NCI-H2029 treated with DMSO at 0.1 percent for 48 hours (cell line): ENCODE results near the gene C16orf92.

Source experiments
- DNase-seq: peaks from one replicate; lab custom pipeline; 2025; lab: John Stamatoyannopoulos, UW

Gene C16orf92

DNA sequence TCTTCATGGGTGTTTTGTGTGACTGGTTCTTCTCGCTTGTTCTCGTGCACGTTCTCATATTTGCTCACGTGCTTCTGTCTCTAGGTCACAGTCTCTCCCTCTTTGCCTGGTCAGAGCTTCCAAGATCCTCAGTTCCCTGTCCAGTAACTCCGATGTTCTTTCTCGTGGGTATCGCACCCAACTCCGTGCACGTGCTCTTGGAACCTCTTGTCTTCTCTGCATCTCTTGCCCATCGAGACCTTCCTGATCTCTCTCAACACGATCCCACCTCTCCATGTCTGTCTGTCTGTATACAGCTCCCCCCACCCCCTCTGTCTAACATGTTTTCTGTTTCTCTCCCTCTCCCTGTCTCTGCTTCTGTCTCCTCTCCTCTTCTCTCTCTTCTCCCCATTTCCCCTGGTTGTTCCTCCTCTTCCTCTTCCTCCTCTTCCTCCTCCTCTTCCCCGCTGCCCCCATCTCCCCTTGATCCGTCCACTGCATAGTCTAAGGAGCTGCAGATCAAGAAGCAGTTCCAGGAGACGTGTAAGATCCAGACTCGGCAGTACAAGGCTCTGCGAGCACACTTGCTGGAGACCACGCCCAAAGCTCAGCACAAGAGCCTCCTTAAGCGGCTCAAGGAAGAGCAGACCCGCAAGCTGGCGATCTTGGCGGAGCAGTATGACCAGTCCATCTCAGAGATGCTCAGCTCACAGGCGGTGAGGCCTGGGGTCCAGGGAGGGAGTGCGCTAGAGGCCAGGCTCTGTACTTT is 33.7 kb upstream of the C16orf92 start:
- DNase-seq = no peak

DNA sequence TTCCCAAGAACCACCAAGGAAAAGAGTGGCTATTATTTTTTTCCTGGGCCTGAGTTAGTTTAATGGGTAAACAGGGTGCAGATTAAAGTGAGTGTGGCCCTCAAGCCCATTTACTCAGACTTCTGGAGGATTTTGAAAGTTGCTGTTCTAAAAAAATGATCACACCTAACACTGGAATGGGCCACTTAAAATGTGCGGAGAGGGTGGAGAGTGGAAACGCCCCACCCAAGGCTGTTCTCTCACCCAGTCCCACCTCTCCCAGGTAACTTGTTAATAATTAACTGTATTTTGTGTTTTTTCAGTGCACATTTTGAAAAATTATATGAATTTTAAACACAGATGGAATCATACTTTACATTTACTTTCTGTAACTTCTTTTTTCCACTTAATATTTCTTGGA is 33.0 kb upstream of the C16orf92 start:
- no peak for DNase-seq

DNA sequence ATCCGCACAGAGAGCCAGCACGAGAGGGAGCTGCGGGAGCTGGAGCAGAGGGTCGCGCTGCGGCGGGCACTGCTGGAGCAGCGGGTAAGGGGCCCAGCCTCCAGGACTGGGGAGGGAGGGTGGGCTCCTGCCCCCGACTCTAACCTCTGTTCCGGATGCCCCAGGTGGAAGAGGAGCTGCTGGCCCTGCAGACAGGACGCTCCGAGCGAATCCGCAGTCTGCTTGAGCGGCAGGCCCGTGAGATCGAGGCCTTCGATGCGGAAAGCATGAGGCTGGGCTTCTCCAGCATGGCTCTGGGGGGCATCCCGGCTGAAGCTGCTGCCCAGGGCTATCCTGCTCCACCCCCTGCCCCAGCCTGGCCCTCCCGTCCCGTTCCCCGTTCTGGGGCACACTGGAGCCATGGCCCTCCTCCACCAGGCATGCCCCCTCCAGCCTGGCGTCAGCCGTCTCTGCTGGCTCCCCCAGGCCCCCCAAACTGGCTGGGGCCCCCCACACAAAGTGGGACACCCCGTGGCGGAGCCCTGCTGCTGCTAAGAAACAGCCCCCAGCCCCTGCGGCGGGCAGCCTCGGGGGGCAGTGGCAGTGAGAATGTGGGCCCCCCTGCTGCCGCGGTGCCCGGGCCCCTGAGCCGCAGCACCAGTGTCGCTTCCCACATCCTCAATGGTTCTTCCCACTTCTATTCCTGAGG is 32.0 kb upstream of the C16orf92 start:
- DNase-seq = no peak

- DNase-seq = no peak
Measured at GRCh38 chr16:29991571-29991904, 31.5 kb upstream of the C16orf92 start.

- DNase-seq = no peak
Measured at GRCh38 chr16:29992344-29992967, 30.5 kb upstream of the C16orf92 start.

- no peak for DNase-seq
Measured at GRCh38 chr16:29993191-29993902, 29.7 kb upstream of the C16orf92 start.

GRCh38 chr16:29993903-29994599 is 28.9 kb upstream of the C16orf92 start:
- no peak for DNase-seq

GRCh38 chr16:29994600-29995323 is 28.2 kb upstream of the C16orf92 start:
- DNase-seq = no peak

- peak; percentile 51 for DNase-seq
Measured at GRCh38 chr16:29995324-29995910, 27.6 kb upstream of the C16orf92 start, which contains the start of gene HIRIP3. Gene HIRIP3 (minus strand): TSS chr16:29995617. CDS start chr16:29995605, 12 bp downstream.

DNA sequence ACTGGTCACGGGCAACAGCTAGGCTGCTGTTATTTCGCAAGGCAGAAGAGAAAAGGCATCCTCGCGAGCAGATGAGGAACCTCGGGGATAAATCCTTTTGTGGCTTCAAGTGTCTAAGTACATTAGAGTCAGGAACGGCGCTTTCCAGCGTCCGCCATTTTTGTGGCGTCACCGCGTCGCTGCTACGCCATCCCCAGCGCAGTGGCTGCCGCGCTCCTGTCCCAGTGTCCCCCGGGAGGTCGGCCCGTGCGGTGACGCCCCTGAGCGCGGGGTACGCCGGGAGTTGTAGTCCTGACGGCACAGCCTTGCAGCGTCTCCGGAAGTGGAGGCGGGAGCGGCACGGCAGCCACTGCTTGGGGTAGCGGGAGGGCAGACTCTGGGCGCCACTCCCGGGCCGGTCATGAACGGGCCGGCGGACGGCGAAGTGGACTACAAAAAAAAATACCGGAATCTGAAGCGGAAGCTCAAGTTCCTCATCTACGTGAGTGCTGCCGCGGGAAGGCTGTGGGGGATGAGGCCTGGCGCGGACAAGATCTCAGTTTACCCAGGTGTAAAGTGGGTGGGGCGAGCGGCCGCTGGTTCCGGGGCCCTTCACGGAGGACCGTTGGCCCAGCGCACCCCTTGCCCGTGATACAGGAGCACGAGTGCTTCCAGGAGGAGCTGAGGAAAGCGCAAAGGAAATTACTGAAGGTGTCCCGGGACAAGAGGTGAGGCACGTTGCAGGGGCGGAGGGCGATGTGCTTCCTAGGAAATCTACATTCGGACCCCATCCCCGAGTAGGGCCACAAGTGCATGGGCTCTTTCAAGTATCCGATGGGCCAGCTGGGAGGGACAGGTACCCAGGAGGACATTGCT is 26.9 kb upstream of the C16orf92 start, which contains the start of gene INO80E:
Gene INO80E (plus strand): TSS at position 331 of the 855 bp plus-strand sequence. CDS start 70 bp downstream, at position 401.
- DNase-seq = peak; percentile 68

- DNase-seq = no peak
Measured at GRCh38 chr16:29996766-29997250, 26.2 kb upstream of the C16orf92 start.

DNA sequence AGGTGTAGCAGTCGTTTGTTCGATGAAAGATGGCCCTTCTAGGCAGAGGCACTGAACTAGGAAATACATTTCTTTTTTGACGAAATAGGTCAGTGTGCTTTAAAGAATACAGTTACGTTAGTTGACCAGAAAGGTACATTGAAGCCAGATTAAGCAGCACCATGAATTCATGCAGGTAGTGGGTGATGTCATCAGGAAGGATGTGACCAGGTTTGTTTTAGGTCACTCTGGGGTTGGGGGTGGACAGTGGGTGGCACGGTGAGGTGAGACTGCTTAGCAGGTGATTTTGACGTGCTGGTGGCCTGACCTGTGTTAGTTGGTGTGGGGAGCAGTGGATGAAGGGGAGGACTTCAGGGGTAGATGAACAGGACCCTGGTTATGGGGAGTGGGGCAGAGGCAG is 23.4 kb upstream of the C16orf92 start:
- no peak for DNase-seq

DNA sequence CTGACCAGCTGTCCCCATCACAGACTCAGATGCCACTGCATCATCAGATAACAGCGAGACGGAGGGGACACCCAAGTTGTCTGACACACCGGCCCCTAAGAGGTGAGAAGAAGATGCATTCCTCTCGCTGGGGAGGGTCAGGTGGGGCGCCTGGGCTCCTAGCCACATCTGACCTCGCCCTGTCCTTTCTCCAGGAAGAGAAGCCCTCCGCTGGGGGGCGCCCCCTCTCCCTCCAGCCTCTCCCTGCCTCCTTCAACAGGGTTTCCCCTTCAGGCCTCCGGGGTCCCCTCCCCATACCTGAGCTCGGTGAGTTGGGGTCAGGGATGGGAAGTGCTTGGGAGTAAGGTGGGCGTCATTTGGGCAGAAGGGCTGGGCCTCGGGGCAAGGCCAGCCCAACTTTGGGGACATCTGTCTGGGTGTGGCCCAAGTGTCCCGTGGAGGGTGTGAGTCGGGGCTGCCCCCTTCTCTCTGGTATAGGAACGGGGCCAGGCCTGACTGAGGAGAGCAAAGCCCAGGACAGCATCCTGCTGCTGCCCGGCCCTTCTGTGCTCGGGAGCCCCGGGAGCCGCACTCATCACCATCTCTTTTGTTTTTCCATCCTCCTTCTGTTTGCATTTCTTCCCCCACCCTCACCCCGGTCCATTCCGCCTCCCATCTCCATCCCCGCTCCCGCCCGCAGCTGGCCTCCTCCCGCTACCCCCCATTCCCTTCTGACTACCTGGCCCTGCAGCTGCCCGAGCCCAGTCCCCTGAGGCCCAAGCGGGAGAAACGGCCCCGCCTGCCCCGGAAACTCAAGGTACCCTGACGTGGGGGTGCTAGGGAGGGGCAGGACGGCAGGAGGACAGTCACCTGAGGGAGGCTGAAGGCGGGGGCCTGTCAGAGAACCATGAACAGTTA is 22.0 kb upstream of the C16orf92 start:
- no peak for DNase-seq

- no peak for DNase-seq
Measured at GRCh38 chr16:30002614-30003346, 20.2 kb upstream of the C16orf92 start.

DNA sequence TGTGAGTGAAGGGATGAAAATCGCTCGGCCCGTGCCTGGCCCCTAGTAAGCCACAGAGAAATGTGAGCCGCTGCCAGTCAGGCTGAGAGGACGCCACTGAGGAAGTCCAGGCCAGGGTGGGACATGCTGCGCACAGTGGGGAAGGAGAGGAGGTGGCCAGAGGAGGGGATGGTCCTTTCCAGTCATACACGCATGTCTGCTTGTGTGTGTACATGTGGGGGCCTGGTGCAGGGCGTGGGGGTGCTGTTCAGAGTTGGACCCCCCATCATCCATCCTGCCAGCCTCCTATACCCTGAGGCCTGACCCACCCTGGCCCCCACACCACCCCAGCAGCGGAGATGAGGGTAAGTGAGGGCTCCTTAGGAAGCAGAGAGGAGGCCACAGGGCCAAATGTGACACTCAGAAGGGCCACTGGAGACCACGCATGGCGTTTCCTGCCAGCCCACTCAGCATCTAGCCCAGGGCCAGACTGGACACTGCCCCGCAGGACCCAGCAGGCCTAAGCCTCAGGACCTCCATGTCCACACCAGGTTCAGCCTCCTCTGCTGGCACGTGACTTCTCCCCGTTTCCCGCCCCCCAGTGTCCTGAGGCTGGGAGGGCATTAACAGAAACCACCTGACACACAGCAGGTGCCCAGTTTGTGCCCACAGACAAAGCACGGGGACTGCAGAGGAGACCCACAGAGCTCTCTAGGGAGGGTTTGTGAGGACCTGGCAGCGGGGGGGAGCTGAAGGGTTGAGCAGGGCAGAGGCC is 19.2 kb upstream of the C16orf92 start:
- DNase-seq = no peak

- DNase-seq = peak; percentile 79
Measured at GRCh38 chr16:30004424-30004776, 18.6 kb upstream of the C16orf92 start.

DNA sequence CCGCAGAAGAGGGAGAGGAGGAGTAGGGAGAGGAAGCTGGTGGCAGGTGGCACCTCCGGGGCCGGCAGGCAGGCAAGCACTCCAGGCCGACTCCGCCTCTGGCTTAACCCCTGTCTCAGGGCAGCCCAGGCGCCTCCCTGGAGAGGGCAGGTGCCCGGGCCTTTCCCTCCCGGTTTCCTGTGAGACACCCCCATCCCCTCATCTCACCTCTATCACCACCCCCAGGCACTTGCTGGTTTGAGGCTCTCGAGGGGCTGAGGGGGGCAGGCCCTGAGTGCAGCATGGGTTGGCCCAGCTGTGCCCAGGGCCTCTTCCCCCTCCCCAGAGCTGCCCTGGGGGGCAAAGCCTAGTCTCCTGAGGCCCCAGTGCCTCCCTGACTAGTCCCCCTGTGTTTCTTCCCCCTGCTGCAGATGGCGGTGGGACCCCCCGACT is 18.2 kb upstream of the C16orf92 start:
- no peak for DNase-seq
